ENCODE results near the gene LIPC. TPM values are rescaled to one million over a fixed set of nuclear protein-coding genes. Genes with fewer than 3 reads are reported as not detected.
A peak's percentile ranks its signal among the peaks of the same experiment; 100 is the strongest.

The LIPC gene
- total and polyA plus RNA-seq, 7 experiments from 2014 or later: 0.46 to 5.1 (median 0.77) TPM

GRCh38 chr15:58539548-58539947, 107.8 kb downstream of the LIPC start:
- peaks cover 0 to 17% (median 1%) of the 10 kb centered on the region in 7 donors for H3K4me1 Mint-ChIP-seq
- peaks cover 0 to 4% (median 0%) of the 10 kb centered on the region in 11 donors for H3K9me3 Mint-ChIP-seq
- Histone ChIP-seq H3K27me3 (ENCODE audit: control insufficient read depth in 2 of 2, insufficient read depth in 2 of 2, low read length in 2 of 2) (no peaks in the 10 kb centered on the region), H3K4me1 (ENCODE audit: control insufficient read depth in 2 of 2, insufficient read depth in 2 of 2, low read length in 2 of 2) (no peaks in the 10 kb centered on the region), H3K27ac (ENCODE audit: low read depth, low read length) (no peak overlapping the region), H3K4me3 (ENCODE audit: low read length) (no peak overlapping the region), H3K36me3 (ENCODE audit: control insufficient read depth in 2 of 3, insufficient read depth in 3 of 3, low read length in 3 of 3) (no peaks in the 10 kb centered on the region), H3K9me3 (ENCODE audit: control insufficient read depth in 2 of 3, low read length in 3 of 3) (no peaks in the 10 kb centered on the region)
- ChIA-PET POLR2A (no interaction called here), CTCF (no interaction called here)
- H3K4me3 Mint-ChIP-seq: no peak overlapping the region
- intact Hi-C loops (cut with micrococcal nuclease): no loop called here
- peak overlapping the region in 2 of 9 donors; percentile 42 to 71 for H3K27ac Mint-ChIP-seq
- peaks cover 0 to 3% (median 0%) of the 10 kb centered on the region in 5 donors for H3K27me3 Mint-ChIP-seq
- peaks cover 0 to 12% (median 0%) of the 10 kb centered on the region in 5 donors for H3K36me3 Mint-ChIP-seq
- DNase-seq: no peak
- ATAC-seq: no peak

GRCh38 chr15:58541410-58542087, 109.8 kb downstream of the LIPC start:
- no peak overlapping the region for H3K4me3 Mint-ChIP-seq
- no peak overlapping the region for H3K4me3 ChIP-seq (ENCODE audit: low read length)
- peak overlapping the region in 1 of 9 donors; percentile 77 for H3K27ac Mint-ChIP-seq

GRCh38 chr15:58543664-58544335, 112.0 kb downstream of the LIPC start:
- peaks cover 0 to 8% (median 0%) of the 10 kb centered on the region in 11 donors for H3K9me3 Mint-ChIP-seq
- H3K4me1 Mint-ChIP-seq: peaks cover 16 to 53% (median 20%) of the 10 kb centered on the region in 7 donors
- Histone ChIP-seq H3K9me3 (ENCODE audit: control insufficient read depth in 2 of 3, low read length in 3 of 3) (no peaks in the 10 kb centered on the region), H3K36me3 (ENCODE audit: control insufficient read depth in 2 of 3, insufficient read depth in 3 of 3, low read length in 3 of 3) (no peaks in the 10 kb centered on the region), H3K27me3 (ENCODE audit: control insufficient read depth in 2 of 2, insufficient read depth in 2 of 2, low read length in 2 of 2) (no peaks in the 10 kb centered on the region), H3K4me1 (ENCODE audit: control insufficient read depth in 2 of 2, insufficient read depth in 2 of 2, low read length in 2 of 2) (peaks cover 0 to 12% of the 10 kb centered on the region in 2 donors), H3K4me3 (ENCODE audit: low read length) (no peak overlapping the region), H3K27ac (ENCODE audit: low read depth, low read length) (no peak overlapping the region)
- H3K27me3 Mint-ChIP-seq: no peaks in the 10 kb centered on the region
- POLR2A ChIA-PET: no interaction called here
- intact Hi-C loops (cut with micrococcal nuclease): loop anchor here in 1 of 2 donors (2.0 kb wide), 1 partner anchor 59 kb away; no protein-coding TSS in a partner anchor
- peaks cover 0 to 26% (median 0%) of the 10 kb centered on the region in 5 donors for H3K36me3 Mint-ChIP-seq
- ATAC-seq (no peak), DNase-seq (no peak)
- H3K4me3 Mint-ChIP-seq: no peak overlapping the region
- H3K27ac Mint-ChIP-seq: peak overlapping the region in 2 of 9 donors; percentile 54 to 98
- CTCF ChIA-PET: no interaction called here

More at GRCh38 chr15:58541410-58542087, 109.8 kb downstream of the LIPC start:
- H3K27me3 Mint-ChIP-seq: no peaks in the 10 kb centered on the region
- no peaks in the 10 kb centered on the region for H3K9me3 ChIP-seq (ENCODE audit: control insufficient read depth in 2 of 3, low read length in 3 of 3)
- ATAC-seq (no peak), DNase-seq (no peak)
- ChIA-PET CTCF (no interaction called here), POLR2A (no interaction called here)
- H3K9me3 Mint-ChIP-seq: peaks cover 0 to 4% (median 0%) of the 10 kb centered on the region in 11 donors
- H3K36me3 ChIP-seq (ENCODE audit: control insufficient read depth in 2 of 3, insufficient read depth in 3 of 3, low read length in 3 of 3): no peaks in the 10 kb centered on the region
- peaks cover 0 to 20% (median 0%) of the 10 kb centered on the region in 5 donors for H3K36me3 Mint-ChIP-seq
- no peaks in the 10 kb centered on the region for H3K27me3 ChIP-seq (ENCODE audit: control insufficient read depth in 2 of 2, insufficient read depth in 2 of 2, low read length in 2 of 2)
- H3K4me1 ChIP-seq (ENCODE audit: control insufficient read depth in 2 of 2, insufficient read depth in 2 of 2, low read length in 2 of 2): peaks cover 0 to 12% of the 10 kb centered on the region in 2 donors
- no peak overlapping the region for H3K27ac ChIP-seq (ENCODE audit: low read depth, low read length)
- H3K4me1 Mint-ChIP-seq: peaks cover 13 to 35% (median 20%) of the 10 kb centered on the region in 7 donors
- intact Hi-C loops (cut with micrococcal nuclease): no loop called here

- peaks cover 0 to 12% of the 10 kb centered on the region in 2 donors for H3K4me1 ChIP-seq (ENCODE audit: control insufficient read depth in 2 of 2, insufficient read depth in 2 of 2, low read length in 2 of 2)
- Mint-ChIP-seq H3K9me3 (peaks cover 0 to 8% (median 0%) of the 10 kb centered on the region in 11 donors), H3K27me3 (no peaks in the 10 kb centered on the region), H3K4me1 (peaks cover 16 to 59% (median 18%) of the 10 kb centered on the region in 7 donors), H3K36me3 (peaks cover 0 to 25% (median 0%) of the 10 kb centered on the region in 5 donors), H3K27ac (peak overlapping the region in 4 of 9 donors; percentile 34 to 98 (median 64)), H3K4me3 (peak overlapping the region in 4 of 10 donors; percentile 2 to 64 (median 39))
- H3K9me3 ChIP-seq (ENCODE audit: control insufficient read depth in 2 of 3, low read length in 3 of 3): no peaks in the 10 kb centered on the region
- no peak overlapping the region for H3K4me3 ChIP-seq (ENCODE audit: low read length)
- no peak for ATAC-seq
- no peaks in the 10 kb centered on the region for H3K36me3 ChIP-seq (ENCODE audit: control insufficient read depth in 2 of 3, insufficient read depth in 3 of 3, low read length in 3 of 3)
- ChIA-PET POLR2A (no interaction called here), CTCF (interaction anchor here (0.6 kb wide), 1 partner anchor 11 kb away, joined by 3 read pairs; no protein-coding TSS in a partner anchor)
- intact Hi-C loops (cut with micrococcal nuclease): loop anchor here in 1 of 2 donors (1.0 to 2.0 kb wide), 2 partner anchors 26 to 60 kb away; no protein-coding TSS in a partner anchor
- DNase-seq: no peak
- H3K27ac ChIP-seq (ENCODE audit: low read depth, low read length): no peak overlapping the region
- H3K27me3 ChIP-seq (ENCODE audit: control insufficient read depth in 2 of 2, insufficient read depth in 2 of 2, low read length in 2 of 2): no peaks in the 10 kb centered on the region
Observed at GRCh38 chr15:58544756-58545155, 113.0 kb downstream of the LIPC start.

- H3K27me3 Mint-ChIP-seq: no peaks in the 10 kb centered on the region
- H3K9me3 Mint-ChIP-seq: peaks cover 0 to 8% (median 0%) of the 10 kb centered on the region in 11 donors
- DNase-seq (peak in 1 of 9 donors; percentile 47), ATAC-seq (no peak)
- no peak overlapping the region for H3K27ac ChIP-seq (ENCODE audit: low read depth, low read length)
- H3K4me1 Mint-ChIP-seq: peaks cover 14 to 65% (median 19%) of the 10 kb centered on the region in 7 donors
- ChIA-PET CTCF (no interaction called here), POLR2A (no interaction called here)
- H3K27me3 ChIP-seq (ENCODE audit: control insufficient read depth in 2 of 2, insufficient read depth in 2 of 2, low read length in 2 of 2): no peaks in the 10 kb centered on the region
- intact Hi-C loops (cut with micrococcal nuclease): loop anchor here in 1 of 2 donors (1.0 to 2.0 kb wide), 2 partner anchors 27 to 61 kb away; no protein-coding TSS in a partner anchor
- H3K36me3 ChIP-seq (ENCODE audit: control insufficient read depth in 2 of 3, insufficient read depth in 3 of 3, low read length in 3 of 3): no peaks in the 10 kb centered on the region
- peaks cover 0 to 12% of the 10 kb centered on the region in 2 donors for H3K4me1 ChIP-seq (ENCODE audit: control insufficient read depth in 2 of 2, insufficient read depth in 2 of 2, low read length in 2 of 2)
- peaks cover 0 to 23% (median 0%) of the 10 kb centered on the region in 5 donors for H3K36me3 Mint-ChIP-seq
- H3K4me3 Mint-ChIP-seq: peak overlapping the region in 7 of 10 donors; percentile 2 to 64 (median 23)
- no peak overlapping the region for H3K4me3 ChIP-seq (ENCODE audit: low read length)
- no peaks in the 10 kb centered on the region for H3K9me3 ChIP-seq (ENCODE audit: control insufficient read depth in 2 of 3, low read length in 3 of 3)
- H3K27ac Mint-ChIP-seq: peak overlapping the region in 8 of 9 donors; percentile 34 to 98 (median 52)
Observed at GRCh38 chr15:58545307-58546065, 113.7 kb downstream of the LIPC start.

- H3K27me3 ChIP-seq (ENCODE audit: control insufficient read depth in 2 of 2, insufficient read depth in 2 of 2, low read length in 2 of 2): no peaks in the 10 kb centered on the region
- Mint-ChIP-seq H3K4me1 (peaks cover 15 to 71% (median 21%) of the 10 kb centered on the region in 7 donors), H3K27me3 (no peaks in the 10 kb centered on the region), H3K27ac (peak overlapping the region in 2 of 9 donors; percentile 34 to 98), H3K36me3 (peaks cover 0 to 24% (median 0%) of the 10 kb centered on the region in 5 donors), H3K4me3 (peak overlapping the region in 1 of 10 donors; percentile 64), H3K9me3 (peaks cover 0 to 8% (median 0%) of the 10 kb centered on the region in 11 donors)
- ATAC-seq (no peak), DNase-seq (no peak)
- H3K4me3 ChIP-seq (ENCODE audit: low read length): no peak overlapping the region
- ChIA-PET POLR2A (no interaction called here), CTCF (interaction anchor here (0.6 kb wide), 1 partner anchor 331 kb away, joined by 3 read pairs; no protein-coding TSS in a partner anchor)
- H3K36me3 ChIP-seq (ENCODE audit: control insufficient read depth in 2 of 3, insufficient read depth in 3 of 3, low read length in 3 of 3): no peaks in the 10 kb centered on the region
- no peaks in the 10 kb centered on the region for H3K9me3 ChIP-seq (ENCODE audit: control insufficient read depth in 2 of 3, low read length in 3 of 3)
- peaks cover 0 to 12% of the 10 kb centered on the region in 2 donors for H3K4me1 ChIP-seq (ENCODE audit: control insufficient read depth in 2 of 2, insufficient read depth in 2 of 2, low read length in 2 of 2)
- intact Hi-C loops (cut with micrococcal nuclease): no loop called here
- no peak overlapping the region for H3K27ac ChIP-seq (ENCODE audit: low read depth, low read length)
Observed at GRCh38 chr15:58546066-58546591, 114.3 kb downstream of the LIPC start.

Data from naive thymus-derived CD4-positive, alpha-beta T cell (primary cell).